ENCODE measurements around the gene PDE9A. TPM values are rescaled to one million over a fixed set of nuclear protein-coding genes. Genes with fewer than 3 reads are reported as not detected.
A peak's percentile ranks its signal among the peaks of the same experiment; 100 is the strongest.

Gene PDE9A
- total RNA-seq, 2 experiments from 2014 or later = 4.7 to 6.1 TPM

GRCh38 chr21:42650441-42651421 lies 2.7 kb upstream of the PDE9A start:
- Mint-ChIP-seq H3K27ac (peak overlapping the region; percentile 38), H3K4me3 (no peak overlapping the region), H3K4me1 (peaks cover 14% of the 10 kb centered on the region), H3K27me3 (peaks cover 36% of the 10 kb centered on the region), H3K9me3 (no peaks in the 10 kb centered on the region), H3K36me3 (ENCODE audit: low read depth) (no peaks in the 10 kb centered on the region)
- POLR2A ChIA-PET = no interaction called here
- DNase-seq = no peak
- CTCF ChIA-PET = no interaction called here

- CTCF ChIA-PET = interaction anchor here (1.0 kb wide), 1 partner anchor 177 kb away, joined by 4 read pairs; no protein-coding TSS in a partner anchor
- POLR2A ChIA-PET = no interaction called here
- peaks cover 15% of the 10 kb centered on the region for H3K4me1 Mint-ChIP-seq
- no peak overlapping the region for H3K27ac Mint-ChIP-seq
- no peaks in the 10 kb centered on the region for H3K36me3 Mint-ChIP-seq (ENCODE audit: low read depth)
- peaks cover 39% of the 10 kb centered on the region for H3K27me3 Mint-ChIP-seq
- no peak for DNase-seq
- peak overlapping the region; percentile 20 for H3K4me3 Mint-ChIP-seq
- no peaks in the 10 kb centered on the region for H3K9me3 Mint-ChIP-seq
Observed at GRCh38 chr21:42651515-42652401, 1.7 kb upstream of the PDE9A start.

- Mint-ChIP-seq H3K27ac (no peak overlapping the region), H3K36me3 (ENCODE audit: low read depth) (no peaks in the 10 kb centered on the region), H3K27me3 (peaks cover 35% of the 10 kb centered on the region), H3K4me3 (peak overlapping the region; percentile 65), H3K9me3 (no peaks in the 10 kb centered on the region), H3K4me1 (peaks cover 15% of the 10 kb centered on the region)
- ChIA-PET CTCF (interaction anchor here (1.0 to 1.7 kb wide), 3 partner anchors 13 to 176 kb away, joined by 3 to 5 read pairs (median 4); no protein-coding TSS in a partner anchor), POLR2A (no interaction called here)
- no peak for DNase-seq
Observed at GRCh38 chr21:42652527-42653230, 742 bp upstream of the PDE9A start.

- Mint-ChIP-seq H3K4me1 (peaks cover 15% of the 10 kb centered on the region), H3K27ac (no peak overlapping the region), H3K27me3 (peaks cover 33% of the 10 kb centered on the region), H3K9me3 (no peaks in the 10 kb centered on the region), H3K36me3 (ENCODE audit: low read depth) (no peaks in the 10 kb centered on the region), H3K4me3 (peak overlapping the region; percentile 40)
- ChIA-PET CTCF (interaction anchor here (0.6 to 1.7 kb wide), 3 partner anchors 8 to 11 kb away, joined by 3 to 5 read pairs (median 4); no protein-coding TSS in a partner anchor), POLR2A (no interaction called here)
- peak; percentile 10 for DNase-seq
Observed at GRCh38 chr21:42654179-42654912, 925 bp downstream of the PDE9A start.

GRCh38 chr21:42654913-42655795 lies 1.7 kb downstream of the PDE9A start:
- peaks cover 15% of the 10 kb centered on the region for H3K4me1 Mint-ChIP-seq
- CTCF ChIA-PET = interaction anchor here (0.9 to 1.3 kb wide), 3 partner anchors 10 to 14 kb away, joined by 3 to 4 read pairs (median 4); no protein-coding TSS in a partner anchor
- H3K27me3 Mint-ChIP-seq = peaks cover 33% of the 10 kb centered on the region
- H3K36me3 Mint-ChIP-seq (ENCODE audit: low read depth) = no peaks in the 10 kb centered on the region
- H3K9me3 Mint-ChIP-seq = no peaks in the 10 kb centered on the region
- POLR2A ChIA-PET = no interaction called here
- DNase-seq = no peak
- H3K4me3 Mint-ChIP-seq = peak overlapping the region; percentile 38
- no peak overlapping the region for H3K27ac Mint-ChIP-seq

- DNase-seq = no peak
- H3K27me3 Mint-ChIP-seq = peaks cover 31% of the 10 kb centered on the region
- ChIA-PET POLR2A (no interaction called here), CTCF (interaction anchor here (1.2 to 1.4 kb wide), 3 partner anchors 9 to 15 kb away, joined by 3 to 4 read pairs (median 3); no protein-coding TSS in a partner anchor)
- no peaks in the 10 kb centered on the region for H3K36me3 Mint-ChIP-seq (ENCODE audit: low read depth)
- peaks cover 15% of the 10 kb centered on the region for H3K4me1 Mint-ChIP-seq
- no peak overlapping the region for H3K27ac Mint-ChIP-seq
- H3K4me3 Mint-ChIP-seq = no peak overlapping the region
- no peaks in the 10 kb centered on the region for H3K9me3 Mint-ChIP-seq
Observed at GRCh38 chr21:42655796-42656770, 2.7 kb downstream of the PDE9A start.

GRCh38 chr21:42656872-42657271 lies 3.5 kb downstream of the PDE9A start:
- ChIA-PET CTCF (interaction anchor here (1.4 kb wide), 1 partner anchor 13 kb away, joined by 3 read pairs; no protein-coding TSS in a partner anchor), POLR2A (no interaction called here)
- no peak for DNase-seq
- H3K4me3 Mint-ChIP-seq = no peak overlapping the region
- peaks cover 15% of the 10 kb centered on the region for H3K4me1 Mint-ChIP-seq
- peaks cover 28% of the 10 kb centered on the region for H3K27me3 Mint-ChIP-seq
- no peaks in the 10 kb centered on the region for H3K9me3 Mint-ChIP-seq
- H3K27ac Mint-ChIP-seq = no peak overlapping the region
- no peaks in the 10 kb centered on the region for H3K36me3 Mint-ChIP-seq (ENCODE audit: low read depth)

GRCh38 chr21:42657676-42658319 lies 4.4 kb downstream of the PDE9A start:
- H3K27me3 Mint-ChIP-seq = peaks cover 18% of the 10 kb centered on the region
- POLR2A ChIA-PET = no interaction called here
- H3K9me3 Mint-ChIP-seq = no peaks in the 10 kb centered on the region
- no peaks in the 10 kb centered on the region for H3K36me3 Mint-ChIP-seq (ENCODE audit: low read depth)
- no peak overlapping the region for H3K27ac Mint-ChIP-seq
- H3K4me3 Mint-ChIP-seq = no peak overlapping the region
- H3K4me1 Mint-ChIP-seq = peaks cover 15% of the 10 kb centered on the region
- no peak for DNase-seq
- CTCF ChIA-PET = interaction anchor here (1.4 kb wide), 1 partner anchor 14 kb away, joined by 3 read pairs; no protein-coding TSS in a partner anchor

- peaks cover 12% of the 10 kb centered on the region for H3K4me1 Mint-ChIP-seq
- no peak overlapping the region for H3K27ac Mint-ChIP-seq
- H3K4me3 Mint-ChIP-seq = no peak overlapping the region
- H3K27me3 Mint-ChIP-seq = peaks cover 14% of the 10 kb centered on the region
- no peaks in the 10 kb centered on the region for H3K36me3 Mint-ChIP-seq (ENCODE audit: low read depth)
- POLR2A ChIA-PET = no interaction called here
- CTCF ChIA-PET = interaction anchor here (0.6 kb wide), 1 partner anchor 92 kb away, joined by 5 read pairs; no protein-coding TSS in a partner anchor
- DNase-seq = no peak
- no peaks in the 10 kb centered on the region for H3K9me3 Mint-ChIP-seq
Observed at GRCh38 chr21:42658320-42659105, 5.1 kb downstream of the PDE9A start.

All from activated CD4-positive, alpha-beta T cell treated with anti-CD3 and anti-CD28 coated beads, Interleukin-2, amount 10 ng/mL, durations not matched to agents 7 days and 5 days (primary cell).